HUES64 (cell line): ENCODE data around the gene MED25.

Experiments
- H3K27ac ChIP-seq: 2 replicates; pipeline ENCODE4 v1.7.0; 2013; ENCODE audit warnings: low read depth, low read length, inconsistent platforms
- H3K27me3 ChIP-seq: 2 replicates; pipeline ENCODE4 v1.6.1; 2013; ENCODE audit warnings: mild to moderate bottlenecking, low read length; ENCODE audit not compliant: insufficient read depth
- H3K36me3 ChIP-seq: 2 replicates; pipeline ENCODE4 v1.6.1; 2013; ENCODE audit warnings: mild to moderate bottlenecking, low read length; ENCODE audit not compliant: insufficient read depth
- H3K4me1 ChIP-seq: 2 replicates; pipeline ENCODE4 v1.6.1; 2013; ENCODE audit warnings: mild to moderate bottlenecking, low read length, moderate library complexity; ENCODE audit not compliant: insufficient read depth
- H3K4me3 ChIP-seq: 2 replicates; pipeline ENCODE4 v1.5.1; 2013; ENCODE audit warnings: mild to moderate bottlenecking, low read length, moderate library complexity
- H3K9ac ChIP-seq: 2 replicates; pipeline ENCODE4 v1.6.1; 2013; ENCODE audit warnings: mild to moderate bottlenecking, low read depth, low read length
- H3K9me3 ChIP-seq: 2 replicates; pipeline ENCODE4 v1.6.1; 2013; ENCODE audit warnings: low read depth, low read length; ENCODE audit not compliant: insufficient read depth
- WGBS: fragments of 150-250, 120-280 bp; methylation state at CpG from one replicate; pipeline ENCODE4 v1.1.7; 2013; ENCODE audit warnings: missing lambda C conversion rate; 5-methylcytosine and 5-hydroxymethylcytosine counted together

The MED25 gene

GRCh38 chr19:49847731-49848696 is 29.9 kb downstream of the MED25 start:
- Histone ChIP-seq H3K4me3 (no peak overlapping the region), H3K36me3 (peaks cover 10% of the 10 kb centered on the region; the same call in 1 of the 2 replicates), H3K27me3 (no peaks in the 10 kb centered on the region), H3K27ac (no peak overlapping the region), H3K4me1 (peaks cover 13% of the 10 kb centered on the region), H3K9ac (no peak overlapping the region), H3K9me3 (no peaks in the 10 kb centered on the region)
- 90% methylated on average over 10 of the region's 10 CpGs for whole genome bisulfite sequencing

GRCh38 chr19:49848938-49849337 is 30.8 kb downstream of the MED25 start:
- Histone ChIP-seq H3K4me1 (peaks cover 17% of the 10 kb centered on the region), H3K9me3 (no peaks in the 10 kb centered on the region), H3K27ac (no peak overlapping the region), H3K9ac (no peak overlapping the region), H3K4me3 (no peak overlapping the region), H3K27me3 (no peaks in the 10 kb centered on the region), H3K36me3 (peaks cover 11% of the 10 kb centered on the region; the same call in 1 of the 2 replicates)
- 87% methylated on average over 3 of the region's 3 CpGs for WGBS

- H3K9ac ChIP-seq, result 0 out of 2 replicates have a peak overlapping the region, but pooled peaks have one; percentile 89
- peaks cover 17% of the 10 kb centered on the region for H3K4me1 ChIP-seq
- no peaks in the 10 kb centered on the region for H3K9me3 ChIP-seq
- no peaks in the 10 kb centered on the region for H3K27me3 ChIP-seq
- WGBS, result 89% methylated on average over 15 of the region's 15 CpGs
- peaks cover 18% of the 10 kb centered on the region; the same call in 1 of the 2 replicates for H3K36me3 ChIP-seq
- H3K27ac ChIP-seq, result no peak overlapping the region
- peak overlapping the region; percentile 75 for H3K4me3 ChIP-seq
Observed at GRCh38 chr19:49849433-49850220, 31.5 kb downstream of the MED25 start.

- H3K4me1 ChIP-seq, result peaks cover 17% of the 10 kb centered on the region
- peak overlapping the region; percentile 75 for H3K4me3 ChIP-seq
- H3K9ac ChIP-seq, result peak overlapping the region; percentile 89
- WGBS, result 77% methylated on average over 11 of the region's 12 CpGs
- H3K27ac ChIP-seq, result peak overlapping the region; percentile 94; the same call in 1 of the 2 replicates
- H3K9me3 ChIP-seq, result no peaks in the 10 kb centered on the region
- H3K36me3 ChIP-seq, result peaks cover 22% of the 10 kb centered on the region
- no peaks in the 10 kb centered on the region for H3K27me3 ChIP-seq
Observed at GRCh38 chr19:49850221-49850486, 32.1 kb downstream of the MED25 start.

GRCh38 chr19:49850487-49851342 is 32.6 kb downstream of the MED25 start, which contains the start of gene PTOV1:
TSS of gene PTOV1 (plus strand) at chr19:49851159.
- Histone ChIP-seq H3K9ac (peak within 1 kb of the TSS; percentile 89), H3K4me1 (peaks cover 17% of the 10 kb centered on the region), H3K27ac (peak within 1 kb of the TSS; percentile 94), H3K4me3 (peak within 1 kb of the TSS; percentile 75), H3K9me3 (no peaks in the 10 kb centered on the region), H3K27me3 (no peaks in the 10 kb centered on the region), H3K36me3 (peaks cover 27% of the 10 kb centered on the region)
- WGBS, result 5% methylated on average over 98 of the region's 98 CpGs

DNA sequence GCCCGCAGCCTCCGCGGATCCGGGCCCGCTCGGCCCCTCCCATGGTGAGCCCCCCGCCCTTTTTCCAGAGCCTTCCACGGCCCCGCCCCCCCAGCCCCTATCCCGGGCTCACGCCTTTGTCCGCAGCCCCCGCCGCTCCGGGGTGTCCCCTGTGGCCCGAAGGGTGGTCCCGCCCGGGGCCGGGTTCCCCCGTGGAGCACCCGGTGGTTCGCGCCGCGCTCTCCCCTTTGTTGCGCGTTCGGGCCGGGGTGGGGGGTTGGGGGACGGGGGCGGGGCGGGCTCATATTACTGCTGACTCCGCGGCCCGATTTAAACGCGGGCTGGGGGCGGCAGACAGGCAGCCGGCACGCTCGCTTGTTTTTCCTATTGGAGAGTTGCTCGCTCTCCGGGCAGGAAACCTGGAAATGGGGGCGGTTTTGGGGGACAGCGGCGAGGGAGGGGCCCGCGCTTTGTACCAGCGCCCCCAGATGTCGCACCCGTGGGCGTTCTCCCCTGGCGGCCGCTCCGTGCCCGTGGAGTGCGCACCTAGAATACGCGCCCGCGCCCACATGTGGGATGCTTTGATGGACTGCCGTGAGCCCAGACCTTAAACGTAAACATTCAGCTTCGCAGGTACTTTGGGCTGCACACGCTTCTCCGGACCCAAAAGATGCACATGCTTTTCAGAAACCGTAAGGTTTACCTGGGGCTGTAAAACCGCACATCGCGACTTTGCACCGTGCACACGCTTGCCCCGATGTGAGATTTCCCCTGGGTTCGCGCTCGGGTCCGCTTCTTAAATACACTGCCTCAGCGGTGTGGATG is 33.6 kb downstream of the MED25 start:
- H3K27me3 ChIP-seq, result no peaks in the 10 kb centered on the region
- WGBS, result 2% methylated on average over 68 of the region's 78 CpGs
- peak overlapping the region; percentile 75 for H3K4me3 ChIP-seq
- H3K9me3 ChIP-seq, result no peaks in the 10 kb centered on the region
- peak overlapping the region; percentile 94; the same call in 1 of the 2 replicates for H3K27ac ChIP-seq
- H3K9ac ChIP-seq, result peak overlapping the region; percentile 89
- H3K36me3 ChIP-seq, result peaks cover 35% of the 10 kb centered on the region
- H3K4me1 ChIP-seq, result peaks cover 17% of the 10 kb centered on the region

GRCh38 chr19:49852631-49853126 is 34.6 kb downstream of the MED25 start:
- Histone ChIP-seq H3K9me3 (no peaks in the 10 kb centered on the region), H3K27ac (no peak overlapping the region), H3K36me3 (peaks cover 44% of the 10 kb centered on the region), H3K9ac (no peak overlapping the region), H3K27me3 (no peaks in the 10 kb centered on the region), H3K4me1 (peaks cover 17% of the 10 kb centered on the region), H3K4me3 (peak overlapping the region; percentile 75)
- 89% methylated on average over 14 of the region's 14 CpGs for WGBS

DNA sequence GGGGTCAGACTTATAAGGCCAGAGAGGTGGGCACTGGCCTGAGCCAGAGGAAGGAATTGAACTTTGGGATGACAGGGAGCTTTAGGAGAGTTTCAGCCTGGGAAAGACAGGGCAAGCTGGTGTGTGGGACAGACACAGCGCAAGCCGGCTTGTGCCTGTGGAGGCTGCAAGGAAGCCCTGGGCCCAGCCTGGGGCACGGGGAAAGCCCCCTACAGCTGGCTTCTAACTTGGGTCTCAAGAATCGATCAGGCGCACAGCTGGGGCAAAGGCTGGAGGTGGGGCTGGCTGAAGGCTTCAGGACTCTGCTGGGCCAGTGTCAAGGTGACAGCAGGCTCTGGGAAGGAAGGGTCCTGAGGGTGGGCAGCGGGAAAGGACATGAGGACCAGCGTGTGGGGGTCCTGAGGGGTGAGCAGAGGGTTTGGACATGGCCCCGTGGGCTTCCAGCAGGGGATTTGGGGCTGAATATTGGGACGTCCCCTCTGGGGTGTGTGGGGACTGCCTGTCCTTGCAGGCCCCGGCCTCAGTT is 35.8 kb downstream of the MED25 start:
- H3K9me3 ChIP-seq, result no peaks in the 10 kb centered on the region
- H3K27ac ChIP-seq, result no peak overlapping the region
- WGBS, result 95% methylated on average over 10 of the region's 10 CpGs
- peaks cover 17% of the 10 kb centered on the region for H3K4me1 ChIP-seq
- no peak overlapping the region for H3K9ac ChIP-seq
- H3K27me3 ChIP-seq, result no peaks in the 10 kb centered on the region
- H3K4me3 ChIP-seq, result no peak overlapping the region
- H3K36me3 ChIP-seq, result peaks cover 54% of the 10 kb centered on the region

GRCh38 chr19:49854378-49855263 is 36.5 kb downstream of the MED25 start:
- Histone ChIP-seq H3K4me1 (peaks cover 17% of the 10 kb centered on the region), H3K4me3 (no peak overlapping the region), H3K9me3 (no peaks in the 10 kb centered on the region), H3K27me3 (no peaks in the 10 kb centered on the region), H3K27ac (no peak overlapping the region), H3K9ac (no peak overlapping the region), H3K36me3 (peaks cover 59% of the 10 kb centered on the region)
- 94% methylated on average over 39 of the region's 39 CpGs for WGBS
